A673 (cell line): ENCODE data around the gene PEX7. TPM values are rescaled to one million over a fixed set of nuclear protein-coding genes. Genes with fewer than 3 reads are reported as not detected.

Experiments
- BruUV-seq: library from RNA; stranded (reverse); fragments of 400-500 nt; replicated peaks from 2 replicates; lab custom pipeline; 2021; lab: Mats Ljungman, UMichigan
- CTCF ChIA-PET: fragments of 300-600 bp; sonication (Branson Sonifier 250); formaldehyde crosslinking; loops from one replicate; lab custom pipeline; 2022; ENCODE audit warnings: antibody characterized with exemption; lab: Charles Lee
- POLR2A ChIA-PET: fragments of 300-600 bp; sonication (Branson Sonifier 250); formaldehyde crosslinking; loops from one replicate; lab custom pipeline; 2022; ENCODE audit warnings: antibody characterized with exemption; ENCODE audit not compliant: low non-redundant PET; lab: Charles Lee
- DNase-seq: peaks from one replicate; pipeline ENCODE4 v3.0.0-alpha.2; 2015; ENCODE audit warnings: low spot score
- H3K27ac ChIP-seq: fragments of 200-600 bp; sonication (generic); 2 replicates; pipeline ENCODE4 v1.5.1; 2016; ENCODE audit warnings: mixed run types, low read depth, mild to moderate bottlenecking, mixed read lengths, antibody characterized with exemption, low read length; ENCODE audit not compliant: poor library complexity, severe bottlenecking
- H3K27me3 ChIP-seq: fragments of 200-600 bp; sonication (generic); replicated peaks from 2 replicates; pipeline ENCODE4 v1.6.1; 2017; ENCODE audit warnings: mixed run types, low read depth, mild to moderate bottlenecking, mixed read lengths, antibody characterized with exemption, low read length; ENCODE audit not compliant: insufficient read depth, poor library complexity
- H3K36me3 ChIP-seq: fragments of 200-600 bp; sonication (generic); 2 replicates; pipeline ENCODE4 v1.6.1; 2016; ENCODE audit warnings: mixed run types, mild to moderate bottlenecking, mixed read lengths, antibody characterized with exemption, low read length; ENCODE audit not compliant: insufficient read depth, poor library complexity, severe bottlenecking
- H3K4me1 ChIP-seq: fragments of 200-600 bp; sonication (generic); 2 replicates; pipeline ENCODE4 v1.6.1; 2017; ENCODE audit warnings: mixed run types, mild to moderate bottlenecking, mixed read lengths, antibody characterized with exemption, low read length; ENCODE audit not compliant: insufficient read depth, poor library complexity, severe bottlenecking
- H3K4me3 ChIP-seq: fragments of 200-600 bp; sonication (generic); 2 replicates; pipeline ENCODE4 v1.5.1; 2016; ENCODE audit warnings: low read depth, mixed run types, mild to moderate bottlenecking, mixed read lengths, low read length; ENCODE audit not compliant: poor library complexity, severe bottlenecking
- H3K9me3 ChIP-seq: fragments of 200-600 bp; sonication (generic); 2 replicates; pipeline ENCODE4 v1.6.1; 2016; ENCODE audit warnings: mixed run types, low read depth, mild to moderate bottlenecking, mixed read lengths, antibody characterized with exemption, low read length; ENCODE audit not compliant: poor library complexity, severe bottlenecking
- CTCF ChIP-seq: fragments of 300-800, 200-600 bp; sonication (generic); conservative IDR thresholded peaks from 2 replicates; pipeline ENCODE4 v1.5.1; 2017; ENCODE audit warnings: low read depth, mild to moderate bottlenecking, antibody characterized with exemption, low read length, moderate library complexity, mixed read lengths
- EZH2 ChIP-seq: fragments of 200-600 bp; sonication (generic); IDR thresholded peaks from 2 replicates; pipeline ENCODE4 v1.6.1; 2017; ENCODE audit warnings: borderline replicate concordance, low read depth, mild to moderate bottlenecking, mixed read lengths, antibody characterized with exemption, low read length; ENCODE audit not compliant: poor library complexity, severe bottlenecking
- intact Hi-C: fragments of 100-400 bp; cut with micrococcal nuclease; formaldehyde crosslinking; loops from one replicate; pipeline ENCODE4 v1.10.0; 2022; ENCODE audit not compliant: unreplicated experiment
- total RNA-seq: library from RNA; stranded (reverse); gene quantifications from 2 replicates; pipeline ENCODE4 v1.2.3, GENCODE V29; 2021

The PEX7 gene
- total RNA-seq, 1 experiment from 2014 or later = 6.2 TPM

GRCh38 chr6:136784271-136784664 lies 38.1 kb upstream of the PEX7 start:
- CTCF ChIA-PET = no interaction called here
- DNase-seq = no peak
- Histone ChIP-seq H3K4me1 (peaks cover 16% of the 10 kb centered on the region), H3K9me3 (no peaks in the 10 kb centered on the region), H3K4me3 (no peak overlapping the region), H3K27ac (no peak overlapping the region), H3K36me3 (no peaks in the 10 kb centered on the region), H3K27me3 (no peaks in the 10 kb centered on the region)
- TF ChIP-seq EZH2 (no peak), CTCF (no peak)
- intact Hi-C loops = no loop called here
- BruUV-seq = no TSS peak
- POLR2A ChIA-PET = no interaction called here

GRCh38 chr6:136784910-136785746 lies 37.3 kb upstream of the PEX7 start:
- ChIA-PET CTCF (interaction anchor here (0.5 kb wide), 1 partner anchor 98 kb away, joined by 3 read pairs; no protein-coding TSS in a partner anchor), POLR2A (no interaction called here)
- no peak overlapping the region for H3K4me3 ChIP-seq
- BruUV-seq = no TSS peak
- no peaks in the 10 kb centered on the region for H3K27me3 ChIP-seq
- no peak overlapping the region for H3K27ac ChIP-seq
- no peaks in the 10 kb centered on the region for H3K36me3 ChIP-seq
- peaks cover 15% of the 10 kb centered on the region for H3K4me1 ChIP-seq
- no peaks in the 10 kb centered on the region for H3K9me3 ChIP-seq
- intact Hi-C loops = no loop called here
- DNase-seq = peak; percentile 41
- TF ChIP-seq EZH2 = no peak
- TF ChIP-seq CTCF = no peak

- Histone ChIP-seq H3K9me3 (no peaks in the 10 kb centered on the region), H3K27me3 (no peaks in the 10 kb centered on the region), H3K27ac (no peak overlapping the region), H3K4me1 (peaks cover 11% of the 10 kb centered on the region), H3K36me3 (no peaks in the 10 kb centered on the region), H3K4me3 (no peak overlapping the region)
- no peak for DNase-seq
- intact Hi-C loops = no loop called here
- ChIA-PET POLR2A (no interaction called here), CTCF (interaction anchor here (0.8 kb wide), 1 partner anchor 142 kb away, joined by 3 read pairs; no protein-coding TSS in a partner anchor)
- TF ChIP-seq CTCF (no peak), EZH2 (no peak)
- no TSS peak for BruUV-seq
Observed at GRCh38 chr6:136786658-136787057, 35.7 kb upstream of the PEX7 start.
